K562 (cell line): Measurements from ENCODE around the gene ZG16B. TPM values are rescaled to one million over a fixed set of nuclear protein-coding genes. Genes with fewer than 3 reads are reported as not detected.

Experiments used
- BACH1 ChIP-seq: fragments of 200-800 bp; sonication (Bioruptor generic); IDR thresholded peaks from 2 replicates; pipeline ENCODE4 v1.6.1; 2016; ENCODE audit warnings: missing genetic modification characterization, missing compliant biosample characterization
- CBX2 ChIP-seq: fragments of 200-600 bp; sonication (generic); IDR thresholded peaks from one replicate; pipeline ENCODE4 v1.6.1; 2012; ENCODE audit warnings: mild to moderate bottlenecking, low read length, inconsistent platforms; ENCODE audit not compliant: insufficient read depth, poor library complexity, severe bottlenecking
- MAFF ChIP-seq: IDR thresholded peaks from 2 replicates; pipeline ENCODE4 v1.6.1; 2012; ENCODE audit warnings: low read length, improper control_type of control experiment
- NBN ChIP-seq: fragments of 450-650 bp; IDR thresholded peaks from 2 replicates; pipeline ENCODE4 v1.6.1; 2016; ENCODE audit warnings: low read depth, mild to moderate bottlenecking
- NR2C2 ChIP-seq, 2 experiments: fragments of 200-800 bp in 1 of 2; sonication (Bioruptor generic) in 1 of 2; sonication (generic) in 1 of 2; formaldehyde crosslinking in 1 of 2; IDR thresholded peaks; 2 replicates each; pipeline versions ENCODE4 v1.6.1 to v1.8.0; 2016 to 2022; ENCODE audit warnings: mild to moderate bottlenecking in 1 of 2, missing compliant biosample characterization in 1 of 2, missing genetic modification characterization in 1 of 2, missing genetic modification reagents in 1 of 2
- POLR2H ChIP-seq: IDR thresholded peaks from 2 replicates; pipeline ENCODE4 v1.6.1; 2016; ENCODE audit warnings: missing genetic modification characterization, low read depth, mild to moderate bottlenecking, control low read depth, missing compliant biosample characterization, moderate library complexity
- SP1 ChIP-seq: sonication (generic); formaldehyde crosslinking; IDR thresholded peaks from 2 replicates; pipeline ENCODE4 v1.8.1; 2022; ENCODE audit warnings: mild to moderate bottlenecking, missing genetic modification reagents
- XRCC5 ChIP-seq: fragments of 200-400 bp; formaldehyde crosslinking; IDR thresholded peaks from 2 replicates; pipeline ENCODE4 v1.6.1; 2017; ENCODE audit warnings: low read depth, mild to moderate bottlenecking, low read length
- ZBTB1 ChIP-seq: sonication (generic); formaldehyde crosslinking; IDR thresholded peaks from 2 replicates; pipeline ENCODE4 v1.8.1; 2023; ENCODE audit warnings: missing genetic modification reagents, low read depth, mild to moderate bottlenecking, borderline replicate concordance
- ZC3H11A ChIP-seq: IDR thresholded peaks from 2 replicates; pipeline ENCODE4 v1.6.1; 2012; ENCODE audit warnings: low read depth, low read length, improper control_type of control experiment
- ZFP36 ChIP-seq: fragments of 150-350 bp; IDR thresholded peaks from 2 replicates; pipeline ENCODE4 v1.6.1; 2018; ENCODE audit warnings: low read length, low read depth; ENCODE audit not compliant: partially characterized antibody
- ZFPM2 ChIP-seq: fragments of 250-450 bp; sonication (Bioruptor Pico); IDR thresholded peaks from 2 replicates; pipeline ENCODE4 v1.5.1; 2022; ENCODE audit warnings: mild to moderate bottlenecking
- polyA plus RNA-seq, 8 experiments: library from polyadenylated mRNA; depleted of rRNA in 4 of 8; stranded (reverse) in 5 of 8; unstranded in 3 of 8; fragments of >200 nt; fragmentation: Nextera tagmentation in 2 of 8; fragmentation: Illumina TruSeq in 1 of 8; extraction: Ambion mirVana in 2 of 8; extraction: Trizol in 1 of 8; gene quantifications; 2 replicates each; pipeline versions ENCODE4 v1.2.1 to v1.2.3, GENCODE V29; 2011 to 2014; ENCODE audit warnings: inconsistent platforms in 1 of 8, missing spikeins in 1 of 8
- total RNA-seq, 7 experiments: library from RNA; depleted of rRNA in 6 of 7; stranded (reverse); fragments of >200 nt in 6 of 7; fragmentation: Illumina TruSeq in 2 of 7; extraction: Trizol in 2 of 7; gene quantifications; 2 replicates each; pipeline versions ENCODE4 v1.2.1 to v1.2.3, GENCODE V29; 2011 to 2021; ENCODE audit warnings: low replicate concordance in 1 of 7
- TF ChIP-seq, protein P1 (sequence below): IDR thresholded peaks from 2 replicates; pipeline ENCODE4 v1.6.1; 2011; ENCODE audit warnings: borderline replicate concordance, low read depth, mild to moderate bottlenecking, moderate library complexity, low read length; ENCODE audit not compliant: insufficient read depth, poor library complexity, severe bottlenecking

The ZG16B gene
- total and polyA plus RNA-seq, 9 of the 15 experiments (the other 6 are each of a cell fraction or from before 2014, with no cell fraction given) = 0.25 to 0.43 (median 0.34) TPM; not detected in 5

DNA sequence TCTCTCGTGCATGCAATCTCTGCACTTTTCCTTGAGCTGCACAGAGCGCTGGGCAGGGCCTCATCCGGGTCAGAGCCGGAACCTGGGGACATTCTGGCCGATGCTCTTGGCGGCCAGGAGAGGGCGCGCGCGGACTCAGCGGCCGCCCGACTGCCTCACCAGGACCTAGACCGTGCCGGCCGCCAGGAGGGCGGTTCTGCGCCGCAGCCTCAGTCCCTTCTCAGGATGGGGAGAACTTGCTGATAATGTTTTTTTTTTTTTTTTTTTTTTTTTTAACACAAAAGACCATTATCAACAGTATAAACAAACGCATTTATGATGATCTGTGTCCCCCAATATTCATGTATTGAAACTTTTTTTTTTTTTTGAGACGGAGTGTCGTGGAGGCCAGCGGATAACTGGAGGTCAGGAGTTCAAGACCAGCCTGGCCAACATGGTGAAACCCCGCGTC, 44.8 kb downstream of the ZG16B start (continued):
- peak; percentile 87 for TF ChIP-seq XRCC5
- TF ChIP-seq BACH1 (tag) = no peak
- no peak for TF ChIP-seq NR2C2 (CRISPR knock-in tag; IDR thresholded peaks at IDR 0.05)
- TF ChIP-seq NR2C2 (tag; IDR thresholded peaks at IDR 0.05) = peak; percentile 47; the same call in 1 of the 2 replicates
- no peak for TF ChIP-seq CBX2
- no peak for TF ChIP-seq ZC3H11A
- no peak for TF ChIP-seq ZFPM2 (CRISPR knock-in tag)
- peak; percentile 70; the same call in 1 of the 2 replicates for TF ChIP-seq SP1 (CRISPR knock-in tag)
- TF ChIP-seq, protein P1, sequence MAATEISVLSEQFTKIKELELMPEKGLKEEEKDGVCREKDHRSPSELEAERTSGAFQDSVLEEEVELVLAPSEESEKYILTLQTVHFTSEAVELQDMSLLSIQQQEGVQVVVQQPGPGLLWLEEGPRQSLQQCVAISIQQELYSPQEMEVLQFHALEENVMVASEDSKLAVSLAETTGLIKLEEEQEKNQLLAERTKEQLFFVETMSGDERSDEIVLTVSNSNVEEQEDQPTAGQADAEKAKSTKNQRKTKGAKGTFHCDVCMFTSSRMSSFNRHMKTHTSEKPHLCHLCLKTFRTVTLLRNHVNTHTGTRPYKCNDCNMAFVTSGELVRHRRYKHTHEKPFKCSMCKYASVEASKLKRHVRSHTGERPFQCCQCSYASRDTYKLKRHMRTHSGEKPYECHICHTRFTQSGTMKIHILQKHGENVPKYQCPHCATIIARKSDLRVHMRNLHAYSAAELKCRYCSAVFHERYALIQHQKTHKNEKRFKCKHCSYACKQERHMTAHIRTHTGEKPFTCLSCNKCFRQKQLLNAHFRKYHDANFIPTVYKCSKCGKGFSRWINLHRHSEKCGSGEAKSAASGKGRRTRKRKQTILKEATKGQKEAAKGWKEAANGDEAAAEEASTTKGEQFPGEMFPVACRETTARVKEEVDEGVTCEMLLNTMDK = peak; percentile 74
- peak; percentile 70; the same call in 1 of the 2 replicates for TF ChIP-seq ZBTB1 (CRISPR knock-in tag)
- TF ChIP-seq ZFP36 = no peak
- TF ChIP-seq NBN = 0 out of 2 replicates have a peak, but pooled peaks have one; percentile 23
- no peak for TF ChIP-seq MAFF
- no peak for TF ChIP-seq POLR2H
